T follicular helper cell (primary cell): ENCODE results near the gene E2F2.

Experiments used
- DNase-seq: peaks from one replicate; pipeline ENCODE4 v3.0.0-alpha.2; 2020; ENCODE audit warnings: low read depth

E2F2 gene

DNA sequence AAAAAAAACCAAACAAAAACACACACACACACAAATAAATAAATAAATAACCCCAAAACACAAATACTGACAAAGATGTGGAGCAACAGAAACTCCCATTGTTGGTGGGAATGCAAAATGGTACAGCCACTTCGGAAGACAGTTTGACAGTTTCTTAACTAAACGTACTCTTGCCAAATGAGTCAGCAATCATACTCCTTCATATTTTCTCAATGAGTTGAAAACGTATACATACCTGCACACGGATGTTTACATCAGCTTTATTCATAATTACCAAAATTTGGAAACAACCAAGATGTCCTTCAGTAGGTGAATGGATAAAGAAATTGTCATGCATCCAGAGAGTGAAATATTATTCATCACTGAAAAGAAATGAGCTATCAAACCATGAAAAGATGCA lies 70.5 kb downstream of the E2F2 start:
- no peak for DNase-seq

DNA sequence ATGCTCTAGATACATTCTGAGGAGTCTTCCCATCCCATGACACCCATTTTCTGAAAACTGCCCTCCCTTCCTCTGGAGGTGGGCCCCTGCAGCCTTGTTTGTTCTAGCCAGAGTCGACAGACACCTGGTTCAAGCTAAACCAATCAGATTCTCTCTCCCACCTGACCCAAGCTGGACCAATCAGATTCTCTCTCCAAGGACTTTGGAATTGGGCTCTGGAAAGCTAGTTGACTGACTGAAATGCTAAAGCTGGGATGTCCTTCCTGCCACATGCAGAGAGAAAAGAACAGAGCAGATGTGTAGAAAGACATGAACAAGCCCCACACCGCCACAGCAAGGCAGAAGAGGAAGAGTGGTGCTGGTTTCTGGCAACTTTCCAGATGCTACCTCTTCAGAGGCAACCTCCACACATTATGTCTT lies 71.7 kb downstream of the E2F2 start:
- DNase-seq, result no peak
